ENCODE results near the gene RAE1.

RAE1 gene

GRCh38 chr20:57371363-57371762 lies 20.3 kb downstream of the RAE1 start:
- in situ Hi-C loops (cut with MboI; ENCODE audit: low sequenced_read_pairs): no loop called here

- in situ Hi-C loops (cut with MboI; ENCODE audit: low sequenced_read_pairs): no loop called here
These were observed 21.1 kb downstream of the RAE1 start for GRCh38 chr20:57372157-57372556.

DNA sequence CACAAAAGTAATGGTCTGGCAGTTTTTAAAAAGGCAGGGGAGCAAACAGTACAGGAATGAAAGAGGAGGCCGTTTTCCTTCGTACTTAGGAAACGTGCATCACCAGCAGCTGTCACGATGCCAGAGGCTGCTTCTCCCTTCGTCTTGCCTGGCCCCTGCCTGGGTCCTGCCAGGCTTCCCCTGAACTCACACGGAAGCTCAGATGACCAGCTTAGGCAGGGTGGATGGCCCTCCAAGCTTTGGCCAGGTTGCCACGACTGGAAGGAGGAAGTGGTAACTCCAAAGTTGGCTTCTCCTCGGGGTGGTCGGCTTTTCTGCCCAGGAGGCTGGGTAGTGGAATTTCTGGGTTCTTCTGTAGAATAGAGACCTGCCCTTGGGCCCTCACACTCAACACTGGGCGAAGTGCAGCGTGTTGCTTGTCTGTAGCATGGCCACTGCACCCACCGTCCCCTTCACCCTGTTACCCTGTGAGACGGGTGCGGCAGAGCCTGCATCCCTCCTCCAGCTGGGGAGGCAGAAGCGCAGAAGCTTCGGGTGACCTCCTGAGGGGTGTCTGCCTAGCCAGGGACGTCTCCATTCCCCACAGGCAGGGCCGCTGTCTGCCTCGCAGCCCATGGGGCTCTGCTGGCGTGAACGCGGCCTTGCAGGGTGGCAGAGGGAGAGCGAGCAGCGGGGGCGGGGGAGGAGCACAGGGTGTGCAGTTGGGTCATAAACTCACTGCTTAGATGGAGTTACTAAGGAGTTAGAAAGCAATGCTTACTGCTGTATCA lies 21.7 kb downstream of the RAE1 start:
- in situ Hi-C loops (cut with MboI; ENCODE audit: low sequenced_read_pairs): no loop called here

DNA sequence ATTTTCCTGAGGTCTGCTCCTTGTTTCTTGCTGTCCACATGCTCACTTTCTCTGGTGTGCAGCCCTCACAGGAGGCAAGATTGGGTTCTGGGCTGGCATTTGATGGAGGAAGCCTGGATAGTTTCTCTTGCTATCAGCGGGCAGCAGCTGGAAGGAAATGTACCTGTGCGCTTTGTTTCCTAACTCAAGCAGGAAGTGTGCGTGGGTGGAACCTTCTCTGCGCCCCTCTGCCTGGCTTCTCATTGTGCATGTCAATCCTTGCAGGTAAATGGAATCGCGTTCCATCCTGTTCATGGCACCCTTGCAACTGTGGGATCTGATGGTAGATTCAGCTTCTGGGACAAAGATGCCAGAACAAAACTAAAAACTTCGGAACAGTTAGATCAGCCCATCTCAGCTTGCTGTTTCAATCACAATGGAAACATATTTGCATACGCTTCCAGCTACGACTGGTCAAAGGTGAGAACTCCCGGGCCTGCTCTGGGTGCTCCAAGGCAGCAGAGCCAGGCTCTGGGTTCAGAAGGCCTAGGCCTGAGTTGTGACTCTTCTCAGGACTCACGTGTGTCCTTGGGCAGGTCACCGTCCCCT lies 23.4 kb downstream of the RAE1 start:
- in situ Hi-C loops (cut with MboI; ENCODE audit: low sequenced_read_pairs): no loop called here

GRCh38 chr20:57374931-57375651 lies 24.0 kb downstream of the RAE1 start:
- in situ Hi-C loops (cut with MboI; ENCODE audit: low sequenced_read_pairs): no loop called here

DNA sequence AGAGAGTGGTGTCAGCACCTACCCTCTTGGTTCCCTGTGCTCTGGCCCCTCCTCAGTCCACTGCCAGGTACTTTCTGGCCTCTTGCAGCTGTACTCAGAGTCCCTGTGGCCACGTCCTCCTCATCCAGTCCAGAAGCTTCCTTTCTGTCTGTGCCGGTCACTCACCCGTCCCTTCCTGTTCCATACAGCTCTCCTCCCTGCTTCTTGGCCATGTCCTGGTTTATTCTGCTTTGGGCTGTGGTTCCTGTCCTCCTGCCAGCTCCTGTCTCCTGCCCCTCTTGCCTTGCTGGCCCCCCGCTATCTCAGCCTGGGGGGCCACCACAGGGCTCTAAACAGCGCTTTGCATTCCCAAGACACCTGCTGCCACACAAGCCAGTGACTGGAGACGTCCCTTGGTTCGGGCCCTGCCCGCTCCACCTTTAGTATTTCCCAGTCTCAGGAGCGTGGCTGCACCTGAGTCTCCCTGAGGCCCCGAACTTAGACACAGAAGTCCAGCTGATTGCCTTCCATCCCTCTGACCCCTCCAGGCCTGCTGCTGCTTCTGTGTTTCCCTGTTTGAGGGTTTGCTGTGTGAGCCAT lies 24.7 kb downstream of the RAE1 start:
- in situ Hi-C loops (cut with MboI; ENCODE audit: low sequenced_read_pairs): no loop called here

- in situ Hi-C loops (cut with MboI; ENCODE audit: low sequenced_read_pairs): no loop called here
These were observed 26.3 kb downstream of the RAE1 start for GRCh38 chr20:57377350-57377749.

GRCh38 chr20:57378107-57378506 lies 27.1 kb downstream of the RAE1 start:
- in situ Hi-C loops (cut with MboI; ENCODE audit: low sequenced_read_pairs): no loop called here

GRCh38 chr20:57378646-57379262 lies 27.7 kb downstream of the RAE1 start:
- in situ Hi-C loops (cut with MboI; ENCODE audit: low sequenced_read_pairs): no loop called here

GRCh38 chr20:57379263-57379647 lies 28.2 kb downstream of the RAE1 start:
- in situ Hi-C loops (cut with MboI; ENCODE audit: low sequenced_read_pairs): no loop called here

- in situ Hi-C loops (cut with MboI; ENCODE audit: low sequenced_read_pairs): no loop called here
These were observed 29.2 kb downstream of the RAE1 start for GRCh38 chr20:57380081-57380750.

- in situ Hi-C loops (cut with MboI; ENCODE audit: low sequenced_read_pairs): no loop called here
These were observed 30.8 kb downstream of the RAE1 start for GRCh38 chr20:57381596-57382503.

DNA sequence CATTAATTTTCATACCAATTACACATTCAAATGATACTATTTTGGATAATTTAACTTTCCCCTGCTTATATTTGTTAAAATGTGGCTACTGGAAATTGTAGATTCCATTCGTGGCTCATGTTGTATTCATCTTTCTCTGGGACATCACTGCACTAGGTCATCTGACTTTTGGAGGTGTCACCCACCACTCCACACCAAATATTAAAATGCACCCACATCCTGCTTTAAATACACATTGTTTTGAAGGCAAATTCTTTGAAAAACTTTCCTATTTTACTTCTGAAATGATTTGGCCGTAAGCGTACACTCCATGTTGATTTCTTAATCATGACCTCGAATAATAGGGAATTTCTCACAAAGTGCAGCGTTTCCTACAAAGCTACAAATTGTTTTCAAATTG lies 31.5 kb downstream of the RAE1 start:
- in situ Hi-C loops (cut with MboI; ENCODE audit: low sequenced_read_pairs): no loop called here

DNA sequence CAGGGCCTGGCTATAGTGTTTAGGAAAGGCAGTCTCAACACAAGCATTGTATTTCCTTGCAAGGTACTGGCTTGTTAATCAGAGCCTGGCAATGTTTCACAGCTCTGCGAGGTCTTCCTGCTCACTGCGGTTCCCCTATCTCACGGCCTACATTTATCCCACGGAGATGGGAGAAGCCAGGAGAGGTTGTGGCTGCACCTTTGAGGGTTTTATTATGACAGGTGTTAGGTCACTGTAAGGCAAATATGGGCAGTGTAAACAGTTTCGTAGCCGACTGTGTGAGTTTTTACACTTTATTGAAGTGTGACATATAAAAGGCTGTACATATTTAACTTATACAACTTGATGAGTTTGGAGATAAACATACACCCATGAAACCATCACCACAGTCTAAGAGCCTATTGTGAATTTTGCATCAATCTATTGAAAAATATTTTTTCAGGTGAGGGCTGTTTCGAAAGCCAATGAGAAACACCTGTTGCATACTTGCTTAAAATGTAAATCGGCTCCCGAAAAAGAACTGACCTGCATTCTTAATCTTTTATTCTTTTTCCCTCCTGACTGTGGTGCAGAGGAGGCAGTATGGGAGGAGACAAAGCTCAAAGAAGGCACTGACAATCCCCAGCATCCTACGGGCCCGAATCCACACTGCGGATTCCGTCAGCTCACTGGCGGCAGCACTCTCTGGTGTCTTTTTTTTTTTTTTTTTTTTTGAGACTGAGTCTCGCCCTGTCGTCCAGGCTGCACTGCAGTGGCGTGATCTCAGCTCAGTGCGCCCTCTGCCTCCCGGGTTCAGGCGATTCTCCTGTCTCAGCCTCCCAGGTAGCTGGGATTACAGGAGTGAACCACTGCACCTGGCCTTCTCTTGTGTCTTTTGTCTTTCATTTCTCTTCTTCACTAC lies 32.6 kb downstream of the RAE1 start:
- in situ Hi-C loops (cut with MboI; ENCODE audit: low sequenced_read_pairs): no loop called here

GRCh38 chr20:57384486-57384885 lies 33.4 kb downstream of the RAE1 start:
- in situ Hi-C loops (cut with MboI; ENCODE audit: low sequenced_read_pairs): no loop called here

GRCh38 chr20:57384953-57385761 lies 34.1 kb downstream of the RAE1 start:
- in situ Hi-C loops (cut with MboI; ENCODE audit: low sequenced_read_pairs): no loop called here

- in situ Hi-C loops (cut with MboI; ENCODE audit: low sequenced_read_pairs): no loop called here
These were observed 34.9 kb downstream of the RAE1 start for GRCh38 chr20:57385940-57386339.

GRCh38 chr20:57386762-57387161 lies 35.7 kb downstream of the RAE1 start:
- in situ Hi-C loops (cut with MboI; ENCODE audit: low sequenced_read_pairs): no loop called here
